HFFc6 (cell line): ENCODE measurements around the gene FGFR3. TPM values are rescaled to one million over a fixed set of nuclear protein-coding genes. Genes with fewer than 3 reads are reported as not detected.

Source experiments
- DNase-seq: peaks from one replicate; pipeline ENCODE4 v3.0.0-alpha.2; 2018
- H3K27ac Mint-ChIP-seq: 2 replicates; pipeline ENCODE4 v1.8.0; 2020; ENCODE audit warnings: mild to moderate bottlenecking, mixed read lengths
- H3K27me3 Mint-ChIP-seq: 2 replicates; pipeline ENCODE4 v1.8.0; 2021; ENCODE audit warnings: mild to moderate bottlenecking, moderate library complexity, mixed read lengths; ENCODE audit not compliant: insufficient read depth
- H3K36me3 Mint-ChIP-seq: 2 replicates; pipeline ENCODE4 v1.8.0; 2021; ENCODE audit warnings: low read depth, mixed read lengths
- H3K4me1 Mint-ChIP-seq: 2 replicates; pipeline ENCODE4 v1.8.0; 2020; ENCODE audit warnings: low read depth, mixed read lengths
- H3K4me3 Mint-ChIP-seq: 2 replicates; pipeline ENCODE4 v1.8.0; 2020; ENCODE audit warnings: mild to moderate bottlenecking, moderate library complexity, mixed read lengths
- H3K9me3 Mint-ChIP-seq: 2 replicates; pipeline ENCODE4 v1.8.0; 2020; ENCODE audit warnings: mild to moderate bottlenecking, mixed read lengths
- CTCF ChIP-seq: fragments of 200-600 bp; sonication (generic); IDR thresholded peaks from 2 replicates; pipeline ENCODE4 v1.5.0; 2021; ENCODE audit warnings: antibody characterized with exemption, mild to moderate bottlenecking
- total RNA-seq, 6 experiments: library from RNA; stranded (reverse); fragmentation: NEBNext Ultra II Directional; extraction: Animal tissue kit (Norgen Biotek cat#: 25700); gene quantifications; 2 replicates in 1 of 6; 3 replicates in 5 of 6; pipeline ENCODE4 v1.2.3, GENCODE V29; 2021

Gene FGFR3
- total RNA-seq, 6 experiments from 2014 or later, result 0.59 to 1.6 (median 0.75) TPM

GRCh38 chr4:1752284-1753041 is 40.6 kb upstream of the FGFR3 start:
- no peak for TF ChIP-seq CTCF
- Mint-ChIP-seq H3K9me3 (no peaks in the 10 kb centered on the region), H3K27ac (no peak overlapping the region), H3K4me3 (no peak overlapping the region), H3K36me3 (no peaks in the 10 kb centered on the region), H3K27me3 (peaks cover 1% of the 10 kb centered on the region; the same call in 1 of the 2 replicates), H3K4me1 (no peaks in the 10 kb centered on the region)
- no peak for DNase-seq

GRCh38 chr4:1753294-1753696 is 39.8 kb upstream of the FGFR3 start:
- Mint-ChIP-seq H3K9me3 (no peaks in the 10 kb centered on the region), H3K4me3 (no peak overlapping the region)

GRCh38 chr4:1753697-1754311 is 39.3 kb upstream of the FGFR3 start:
- H3K27ac Mint-ChIP-seq, result no peak overlapping the region
- no peak for DNase-seq
- H3K27me3 Mint-ChIP-seq, result peaks cover 1% of the 10 kb centered on the region; the same call in 1 of the 2 replicates
- H3K4me3 Mint-ChIP-seq, result no peak overlapping the region
- H3K4me1 Mint-ChIP-seq, result no peaks in the 10 kb centered on the region
- H3K9me3 Mint-ChIP-seq, result no peaks in the 10 kb centered on the region
- H3K36me3 Mint-ChIP-seq, result no peaks in the 10 kb centered on the region
- no peak for TF ChIP-seq CTCF

More at GRCh38 chr4:1753294-1753696, 39.8 kb upstream of the FGFR3 start:
- Mint-ChIP-seq H3K27ac (no peak overlapping the region), H3K27me3 (peaks cover 1% of the 10 kb centered on the region; the same call in 1 of the 2 replicates), H3K4me1 (no peaks in the 10 kb centered on the region), H3K36me3 (no peaks in the 10 kb centered on the region)
- DNase-seq, result no peak
- no peak for TF ChIP-seq CTCF

- Mint-ChIP-seq H3K27ac (no peak overlapping the region), H3K27me3 (peaks cover 1% of the 10 kb centered on the region; the same call in 1 of the 2 replicates), H3K4me1 (no peaks in the 10 kb centered on the region), H3K9me3 (no peaks in the 10 kb centered on the region), H3K36me3 (no peaks in the 10 kb centered on the region), H3K4me3 (no peak overlapping the region)
- DNase-seq, result no peak
- TF ChIP-seq CTCF, result no peak
Observed at GRCh38 chr4:1754336-1754735, 38.8 kb upstream of the FGFR3 start.

GRCh38 chr4:1755297-1755696 is 37.8 kb upstream of the FGFR3 start:
- no peak overlapping the region for H3K4me3 Mint-ChIP-seq
- TF ChIP-seq CTCF, result no peak
- no peaks in the 10 kb centered on the region for H3K36me3 Mint-ChIP-seq
- DNase-seq, result no peak
- H3K4me1 Mint-ChIP-seq, result no peaks in the 10 kb centered on the region
- peaks cover 1% of the 10 kb centered on the region; the same call in 1 of the 2 replicates for H3K27me3 Mint-ChIP-seq
- no peak overlapping the region for H3K27ac Mint-ChIP-seq
- no peaks in the 10 kb centered on the region for H3K9me3 Mint-ChIP-seq
